GM23338 (cell line): ENCODE measurements around the gene QKI. TPM values are rescaled to one million over a fixed set of nuclear protein-coding genes. Genes with fewer than 3 reads are reported as not detected.

Experiments
- ATAC-seq: fragments of 200-7000 bp; cut with Tn5 transposase; 3 replicates; pipeline ENCODE4 v1.9.1; 2020
- DNase-seq: peaks from one replicate; pipeline ENCODE4 v3.0.0-alpha.2; 2015; ENCODE audit warnings: low spot score
- H2AFZ ChIP-seq: fragments of 200-600 bp; sonication (generic); 2 replicates; pipeline ENCODE4 v1.8.0; 2016; ENCODE audit warnings: antibody characterized with exemption, mild to moderate bottlenecking, moderate library complexity
- H3F3A ChIP-seq: fragments of 200-600 bp; sonication (generic); replicated peaks from 2 replicates; pipeline ENCODE4 v1.8.0; 2017; ENCODE audit warnings: antibody characterized with exemption, mixed run types, low read depth
- H3K27ac ChIP-seq: fragments of 200-600 bp; sonication (generic); 2 replicates; pipeline ENCODE4 v1.6.1; 2016; ENCODE audit warnings: low read depth
- H3K27me3 ChIP-seq: fragments of 200-600 bp; sonication (generic); 2 replicates; pipeline ENCODE4 v1.8.0; 2016; ENCODE audit warnings: mild to moderate bottlenecking, mixed run types, moderate library complexity; ENCODE audit not compliant: insufficient read depth
- H3K36me3 ChIP-seq: fragments of 200-600 bp; sonication (generic); 2 replicates; pipeline ENCODE4 v1.8.0; 2016; ENCODE audit warnings: mild to moderate bottlenecking; ENCODE audit not compliant: insufficient read depth
- H3K4me1 ChIP-seq: fragments of 200-600 bp; sonication (generic); 2 replicates; pipeline ENCODE4 v1.8.0; 2016; ENCODE audit warnings: mild to moderate bottlenecking, moderate library complexity; ENCODE audit not compliant: insufficient read depth
- H3K4me2 ChIP-seq: fragments of 200-600 bp; sonication (generic); 2 replicates; pipeline ENCODE4 v1.7.1; 2017; ENCODE audit warnings: mixed run types
- H3K4me3 ChIP-seq: fragments of 200-600 bp; sonication (generic); 2 replicates; pipeline ENCODE4 v1.6.1; 2016; ENCODE audit warnings: mixed run types
- H3K79me2 ChIP-seq: fragments of 200-600 bp; sonication (generic); replicated peaks from 2 replicates; pipeline ENCODE4 v1.8.0; 2017; ENCODE audit warnings: mild to moderate bottlenecking; ENCODE audit not compliant: insufficient read depth
- H3K9me2 ChIP-seq: fragments of 200-600 bp; sonication (generic); 2 replicates; pipeline ENCODE4 v1.8.0; 2017; ENCODE audit not compliant: insufficient read depth
- H4K20me1 ChIP-seq: fragments of 200-600 bp; sonication (generic); replicated peaks from 2 replicates; pipeline ENCODE4 v1.8.0; 2017; ENCODE audit warnings: mild to moderate bottlenecking; ENCODE audit not compliant: insufficient read depth
- H3K27ac Mint-ChIP-seq: 2 replicates; pipeline ENCODE4 v1.8.0; 2020; ENCODE audit warnings: inconsistent platforms, mild to moderate bottlenecking, moderate library complexity, mixed read lengths
- H3K27me3 Mint-ChIP-seq: 3 replicates; pipeline ENCODE4 v1.8.0; 2022; ENCODE audit warnings: low read depth, mild to moderate bottlenecking, moderate library complexity, mixed read lengths, inconsistent platforms; ENCODE audit not compliant: insufficient read depth, poor library complexity
- H3K36me3 Mint-ChIP-seq: 3 replicates; pipeline ENCODE4 v1.8.0; 2021; ENCODE audit warnings: low read depth, mild to moderate bottlenecking, inconsistent platforms, moderate library complexity, mixed read lengths
- H3K4me1 Mint-ChIP-seq: 3 replicates; pipeline ENCODE4 v1.8.0; 2020; ENCODE audit warnings: mild to moderate bottlenecking, inconsistent platforms, mixed read lengths
- H3K4me3 Mint-ChIP-seq: 3 replicates; pipeline ENCODE4 v1.8.0; 2021; ENCODE audit warnings: moderate library complexity, mild to moderate bottlenecking, inconsistent platforms, mixed read lengths
- H3K9me3 Mint-ChIP-seq: 3 replicates; pipeline ENCODE4 v1.8.0; 2020; ENCODE audit warnings: moderate library complexity, mild to moderate bottlenecking, inconsistent platforms, mixed read lengths
- CTCF ChIP-seq, 2 experiments: fragments of 200-600 bp in 1 of 2; sonication (generic) in 1 of 2; conservative IDR thresholded peaks; 2 replicates each; pipeline versions ENCODE4 v1.5.1 to v1.6.1; 2016 to 2017; ENCODE audit warnings: antibody characterized with exemption in 2 of 2, low read depth in 2 of 2, mild to moderate bottlenecking in 2 of 2, moderate library complexity in 1 of 2
- ZNF462 ChIP-seq: fragments of 250-450 bp; sonication (Bioruptor Pico); IDR thresholded peaks from 2 replicates; pipeline ENCODE4 v1.5.0; 2020; ENCODE audit warnings: mild to moderate bottlenecking, moderate library complexity
- polyA plus RNA-seq: library from polyadenylated mRNA; unstranded; fragments of >200 nt; fragmentation: Nextera tagmentation; extraction: Ambion mirVana; gene quantifications from 2 replicates; pipeline ENCODE4 v1.2.1, GENCODE V29; 2016
- total RNA-seq: library from RNA; depleted of rRNA; stranded (reverse); fragments of >200 nt; shearing (Covaris generic); gene quantifications from 2 replicates; pipeline ENCODE4 v1.2.3, GENCODE V29; 2014

The QKI gene
- total and polyA plus RNA-seq, 2 experiments from 2014 or later, result 60.8 to 159 TPM

- H3K27ac ChIP-seq, result no peak overlapping the region
- 0 out of 2 replicates have a peak overlapping the region, but pooled peaks have one; percentile 10 for H3K27ac Mint-ChIP-seq
These were observed 9.7 kb upstream of the QKI start for GRCh38 chr6:163404825-163405265.

More at GRCh38 chr6:163404825-163405265, 9.7 kb upstream of the QKI start:
- 0 out of 4 replicates have a peak, but pooled peaks of 1 of the 2 experiments have one; percentile 20 for TF ChIP-seq CTCF (conservative IDR thresholded peaks at IDR 0.05; ENCODE audit: low read depth in 2 of 2)
- TF ChIP-seq ZNF462 (CRISPR knock-in tag), result no peak
- H3K9me2 ChIP-seq, result no peaks in the 10 kb centered on the region
- H3F3A ChIP-seq, result no peaks in the 10 kb centered on the region
- H3K4me2 ChIP-seq, result no peak overlapping the region
- no peaks in the 10 kb centered on the region for H3K27me3 ChIP-seq
- Mint-ChIP-seq H3K27me3 (peaks cover 10% of the 10 kb centered on the region), H3K36me3 (no peaks in the 10 kb centered on the region), H3K9me3 (no peaks in the 10 kb centered on the region), H3K4me3 (no peak overlapping the region), H3K4me1 (peaks cover 39% of the 10 kb centered on the region)
- H3K4me1 ChIP-seq, result peaks cover 31% of the 10 kb centered on the region
- DNase-seq (no peak), ATAC-seq (peak; percentile 39)
- H4K20me1 ChIP-seq, result no peaks in the 10 kb centered on the region
- no peaks in the 10 kb centered on the region for H3K36me3 ChIP-seq
- no peaks in the 10 kb centered on the region for H3K79me2 ChIP-seq
- no peak overlapping the region for H2AFZ ChIP-seq
- no peak overlapping the region for H3K4me3 ChIP-seq
